Endometrial microvascular endothelial cells (primary cell): ENCODE results near the gene ZBTB7B. TPM values are rescaled to one million over a fixed set of nuclear protein-coding genes. Genes with fewer than 3 reads are reported as not detected.

Source experiments
- in situ Hi-C: cut with HindIII; loops from 2 replicates; pipeline ENCODE4 v1.10.0; 2017; ENCODE audit warnings: low sequenced_read_pairs, low pct_unique_long_range_greater_than_20kb; ENCODE audit errors: inconsistent ontology term
- total RNA-seq: library from RNA; depleted of rRNA; stranded (reverse); fragments of >200 nt; gene quantifications from one replicate; pipeline ENCODE4 v1.2.3, GENCODE V29; 2015; ENCODE audit errors: inconsistent ontology term

ZBTB7B gene
- total RNA-seq, 1 donor from 2014 or later = 15.3 TPM

DNA sequence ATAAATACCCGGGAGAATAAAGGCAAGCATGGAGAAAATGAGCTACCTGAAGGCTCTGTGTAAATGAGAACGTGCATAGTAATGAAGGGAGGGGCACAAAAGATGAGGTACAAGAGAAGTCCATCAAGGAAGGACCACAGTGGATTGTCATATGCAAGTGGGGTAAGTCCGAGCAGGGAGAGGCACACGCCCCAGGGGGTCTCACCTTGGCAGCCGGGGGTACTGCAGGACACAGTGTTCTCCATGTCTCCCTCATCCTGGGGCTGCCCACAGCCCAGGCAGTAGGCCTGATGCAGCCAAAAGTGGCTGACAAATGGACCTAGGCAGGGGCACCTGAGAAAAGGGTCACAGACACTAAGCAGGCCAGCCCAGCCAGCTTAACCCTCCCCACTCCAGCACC is 21.0 kb downstream of the ZBTB7B start:
- in situ Hi-C loops = no loop called here

DNA sequence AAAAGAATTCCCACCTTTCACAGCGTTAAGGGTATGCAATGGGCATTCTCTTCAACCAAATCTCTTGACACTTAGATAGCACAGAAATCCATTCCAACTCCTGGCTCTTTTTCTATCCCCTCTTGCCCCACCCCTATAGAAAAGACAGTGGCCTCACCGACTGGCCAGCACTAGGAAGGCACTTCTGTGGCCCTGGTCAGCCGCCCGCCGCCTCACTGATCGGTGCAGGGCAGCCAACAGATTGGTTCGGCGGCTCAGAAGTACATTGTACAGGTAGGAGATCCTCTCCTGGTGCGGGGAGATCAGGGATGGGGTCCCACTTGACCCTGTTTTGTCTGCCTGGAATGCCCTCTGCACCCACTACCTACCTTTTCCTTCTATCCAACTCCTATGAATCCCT is 21.7 kb downstream of the ZBTB7B start:
- in situ Hi-C loops = no loop called here

DNA sequence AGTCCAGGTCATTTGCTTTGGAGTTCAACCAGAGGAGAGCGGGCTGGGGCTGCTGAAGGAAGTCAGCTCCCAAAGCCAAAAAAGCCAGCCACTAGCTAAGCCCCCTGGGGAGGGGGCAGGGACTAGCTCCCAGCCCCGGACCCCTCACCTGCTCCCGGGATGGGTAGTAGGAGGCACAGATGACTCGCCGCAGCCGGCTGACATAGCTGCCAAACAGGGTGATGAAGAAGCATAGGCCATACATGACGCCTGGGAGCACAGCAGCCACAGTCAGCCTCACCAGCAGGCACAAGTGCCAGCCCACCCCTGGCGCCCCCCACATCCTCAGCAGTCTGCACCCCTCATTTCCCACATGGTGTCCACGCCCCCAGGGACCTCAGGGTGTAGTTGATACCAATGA is 23.6 kb downstream of the ZBTB7B start:
- in situ Hi-C loops = no loop called here

- in situ Hi-C loops = no loop called here
These were observed 24.0 kb downstream of the ZBTB7B start for GRCh38 chr1:155026588-155026987.

DNA sequence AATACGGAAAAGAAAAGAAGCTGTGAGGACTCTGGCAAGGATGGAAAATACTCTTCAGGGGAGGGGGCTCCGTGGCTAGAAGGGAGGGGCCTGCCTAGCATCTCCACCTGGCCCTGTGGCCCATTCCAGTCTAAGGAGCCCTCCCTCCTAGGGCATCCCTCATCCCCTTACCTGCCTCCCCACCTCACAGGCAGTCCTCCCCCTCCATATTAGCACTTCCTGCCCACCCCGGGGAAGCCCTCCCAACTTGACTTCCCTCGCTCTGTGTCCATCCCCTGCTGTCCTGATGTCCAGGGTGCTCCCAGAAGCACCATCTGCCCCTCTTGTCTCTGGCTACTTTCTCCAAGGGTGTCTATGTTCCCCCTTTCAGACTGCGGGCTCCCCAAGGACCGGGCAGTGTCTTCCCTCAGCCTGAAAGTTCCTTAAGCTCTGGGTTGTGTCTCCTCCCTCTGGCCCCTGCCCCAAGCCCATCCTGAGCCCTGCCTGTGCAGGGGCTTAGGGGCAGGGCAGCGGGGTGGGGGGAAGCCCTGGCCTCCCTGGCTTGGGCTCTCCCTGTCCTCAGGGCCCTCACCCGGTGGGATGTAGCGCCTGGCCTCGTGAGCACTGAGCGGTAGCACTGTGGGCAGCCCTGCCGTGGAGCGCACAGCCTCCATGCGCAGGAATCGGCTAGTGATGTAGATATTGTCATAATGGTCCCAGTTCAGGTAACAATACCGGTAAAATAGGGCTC is 27.1 kb downstream of the ZBTB7B start:
- in situ Hi-C loops = no loop called here

DNA sequence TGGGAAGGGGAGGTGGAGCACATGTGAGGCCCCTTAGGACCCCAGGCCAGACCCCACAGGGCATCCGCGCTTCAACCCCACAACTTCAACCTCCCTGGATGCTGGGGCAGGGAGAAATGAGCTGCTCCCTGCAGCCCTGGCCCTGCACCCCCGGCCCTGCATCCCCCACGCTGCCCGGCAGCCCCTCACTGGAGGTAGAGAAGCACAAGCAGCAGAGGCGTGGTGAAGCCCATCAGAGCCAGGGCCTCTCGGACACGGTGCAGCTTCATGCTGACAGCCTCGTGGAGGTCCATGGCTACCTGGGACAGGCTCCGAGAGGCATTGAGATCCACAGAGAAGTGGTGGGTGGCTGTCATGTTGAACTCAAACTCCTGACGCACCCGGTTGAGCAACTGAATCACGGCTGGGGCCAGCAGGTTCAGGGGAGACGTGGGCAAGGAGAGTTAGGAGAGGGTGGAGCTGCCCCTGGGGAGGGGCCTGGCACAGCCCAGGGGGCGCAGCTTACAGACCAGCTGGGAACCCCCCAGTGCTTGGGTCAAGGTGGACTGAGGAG is 27.7 kb downstream of the ZBTB7B start:
- in situ Hi-C loops = no loop called here

- in situ Hi-C loops = no loop called here
These were observed 28.3 kb downstream of the ZBTB7B start for GRCh38 chr1:155030899-155031298.

DNA sequence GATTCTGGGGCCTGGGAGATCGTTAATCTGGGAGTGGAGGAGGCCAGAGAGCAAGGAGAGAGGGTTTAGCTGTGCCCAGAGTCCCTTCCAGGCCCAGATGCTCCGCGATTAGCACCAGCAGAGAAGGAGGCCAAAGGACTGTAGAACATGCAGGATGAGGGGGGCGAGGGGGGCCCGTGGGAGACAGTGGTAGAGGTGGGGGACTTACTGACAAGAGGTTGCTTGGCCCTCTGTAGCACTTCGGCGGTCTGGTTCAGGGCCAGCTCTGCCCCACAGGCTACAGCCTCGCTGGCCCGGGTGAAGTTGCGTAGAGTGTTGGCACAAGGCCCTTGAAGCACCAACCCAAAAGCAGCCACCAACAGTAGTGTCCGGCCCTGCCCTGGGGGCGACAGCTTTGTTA is 30.3 kb downstream of the ZBTB7B start:
- in situ Hi-C loops = no loop called here

- in situ Hi-C loops = no loop called here
These were observed 30.9 kb downstream of the ZBTB7B start, which contains the start of the genes DCST1 and DCST2 for GRCh38 chr1:155033524-155033923. Gene DCST1, plus strand, starts transcription at chr1:155033824. Its CDS starts 213 bp downstream, at chr1:155034037. Gene DCST2, minus strand, starts transcription at chr1:155033781. Its CDS starts 80 bp downstream, at chr1:155033701.

DNA sequence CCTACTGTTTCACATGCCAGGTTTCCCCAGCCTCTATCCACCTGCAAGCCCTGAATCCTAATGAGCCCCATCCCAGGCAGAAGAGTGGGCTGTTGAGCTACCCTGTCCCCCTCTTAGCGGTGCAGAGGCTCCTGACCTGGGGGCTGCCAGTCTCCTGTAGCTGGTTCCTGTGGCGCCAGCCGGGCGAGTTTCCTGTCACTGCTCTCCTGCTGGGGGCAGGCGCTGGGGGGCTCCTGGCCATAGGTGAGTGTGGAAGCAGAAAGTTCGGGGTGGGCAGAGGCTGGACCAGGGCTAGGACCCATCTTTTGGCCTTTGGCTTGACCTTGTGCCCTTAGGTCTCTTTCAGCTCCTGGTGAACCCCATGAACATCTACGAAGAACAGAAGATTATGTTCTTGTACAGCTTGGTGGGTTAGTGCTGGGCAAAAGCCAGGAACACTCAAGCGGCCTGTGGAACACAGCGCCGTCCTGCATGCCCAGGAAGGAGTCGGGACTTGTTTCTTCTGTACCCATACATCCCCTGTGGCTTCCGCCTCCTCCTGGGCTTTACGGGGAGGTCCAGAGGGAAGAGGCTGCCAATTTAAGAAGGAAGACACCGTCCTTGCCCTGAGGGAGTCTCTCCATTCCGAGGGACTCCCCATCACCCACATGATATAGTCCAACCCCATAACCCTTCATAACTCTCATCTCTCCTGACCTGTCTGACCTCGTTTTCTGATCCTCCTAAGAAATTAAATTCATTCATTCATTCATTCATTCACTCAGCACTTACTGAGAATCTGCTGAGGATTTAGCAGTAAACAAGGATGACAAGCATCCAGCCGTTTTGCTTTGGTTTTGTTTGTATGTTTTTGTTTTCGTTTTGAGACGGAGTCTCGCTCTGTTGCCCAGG is 32.0 kb downstream of the ZBTB7B start:
- in situ Hi-C loops = no loop called here

- in situ Hi-C loops = no loop called here
These were observed 33.3 kb downstream of the ZBTB7B start for GRCh38 chr1:155035936-155036335.

- in situ Hi-C loops = no loop called here
These were observed 34.4 kb downstream of the ZBTB7B start for GRCh38 chr1:155037043-155037442.

GRCh38 chr1:155037851-155038441 is 35.3 kb downstream of the ZBTB7B start:
- in situ Hi-C loops = no loop called here

GRCh38 chr1:155038602-155039307 is 36.2 kb downstream of the ZBTB7B start:
- in situ Hi-C loops = no loop called here

DNA sequence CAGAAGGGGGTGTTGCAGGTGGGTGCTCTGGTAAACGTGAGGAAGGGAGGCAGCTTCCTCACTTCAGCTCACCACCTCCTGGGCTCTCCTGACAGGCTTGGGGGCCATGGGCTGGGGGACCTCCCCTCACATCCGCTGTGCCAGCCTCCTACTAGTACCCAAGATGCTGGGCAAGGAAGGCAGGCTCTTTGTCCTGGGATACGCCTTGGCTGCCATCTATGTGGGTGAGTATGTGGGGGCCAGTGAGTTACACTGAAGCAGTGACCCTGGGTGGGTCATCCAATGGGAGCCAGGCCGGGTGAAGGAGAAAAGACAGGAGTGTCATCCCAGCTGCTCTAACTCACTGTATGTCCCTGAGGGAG is 36.7 kb downstream of the ZBTB7B start:
- in situ Hi-C loops = no loop called here

- in situ Hi-C loops = no loop called here
These were observed 37.9 kb downstream of the ZBTB7B start for GRCh38 chr1:155040358-155041093.

DNA sequence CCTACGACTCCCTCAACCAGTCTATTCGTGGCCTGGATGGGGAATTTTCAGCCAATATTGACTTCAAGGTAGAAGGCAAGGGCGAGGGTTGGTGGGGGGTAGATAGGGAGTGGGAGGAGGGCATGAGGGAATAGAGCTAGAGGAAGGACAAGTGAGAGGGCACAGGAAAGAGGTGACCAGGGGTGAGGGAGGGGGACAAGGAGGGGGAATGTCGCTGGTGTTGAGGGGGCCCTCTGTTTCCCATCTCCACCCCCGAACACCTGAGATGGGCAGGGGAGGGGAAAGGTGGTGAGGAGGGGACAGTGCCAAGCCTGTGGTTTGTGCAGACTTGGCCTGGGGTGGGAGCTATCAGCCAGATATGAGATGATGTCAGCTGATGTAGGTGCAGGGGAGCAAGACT is 40.2 kb downstream of the ZBTB7B start:
- in situ Hi-C loops = no loop called here

- in situ Hi-C loops = no loop called here
These were observed 40.7 kb downstream of the ZBTB7B start for GRCh38 chr1:155043301-155043702.
